MV-4-11 (cell line): ENCODE data around the gene VWA3B.
"Not testable (repeated sequence)": the region's sequence is repeated elsewhere in the genome, so short reads cannot be mapped to it uniquely, and the experiment has no call there.

Experiments
- DNase-seq: peaks from one replicate; lab custom pipeline; 2025; lab: John Stamatoyannopoulos, UW

Gene VWA3B

GRCh38 chr2:98299211-98299905, 212.4 kb downstream of the VWA3B start:
- DNase-seq: no peak

- no peak for DNase-seq
These were observed 213.3 kb downstream of the VWA3B start for GRCh38 chr2:98300141-98300874.

GRCh38 chr2:98301469-98301868, 214.5 kb downstream of the VWA3B start:
- DNase-seq: no peak

- not testable (repeated sequence) for DNase-seq
These were observed 220.2 kb downstream of the VWA3B start for GRCh38 chr2:98307131-98307696.

- no peak for DNase-seq
These were observed 221.1 kb downstream of the VWA3B start for GRCh38 chr2:98308068-98308467.

- DNase-seq: no peak
These were observed 221.6 kb downstream of the VWA3B start for GRCh38 chr2:98308532-98308931.

- DNase-seq: no peak
These were observed 222.6 kb downstream of the VWA3B start for GRCh38 chr2:98309580-98309979.

GRCh38 chr2:98310010-98310409, 223.0 kb downstream of the VWA3B start:
- DNase-seq: no peak

- no peak for DNase-seq
These were observed 224.1 kb downstream of the VWA3B start for GRCh38 chr2:98311090-98311489.

GRCh38 chr2:98311771-98312545, 225.0 kb downstream of the VWA3B start:
- DNase-seq: no peak

GRCh38 chr2:98313492-98314250, 226.7 kb downstream of the VWA3B start:
- DNase-seq: no peak

GRCh38 chr2:98314251-98314650, 227.3 kb downstream of the VWA3B start:
- no peak for DNase-seq

GRCh38 chr2:98315957-98316356, 229.0 kb downstream of the VWA3B start:
- DNase-seq: no peak

GRCh38 chr2:98317214-98317613, 230.2 kb downstream of the VWA3B start:
- DNase-seq: no peak

- not testable (repeated sequence) for DNase-seq
These were observed 233.2 kb downstream of the VWA3B start for GRCh38 chr2:98320171-98320570.

- DNase-seq: peak; percentile 54
These were observed 237.2 kb downstream of the VWA3B start for GRCh38 chr2:98324181-98324580.

GRCh38 chr2:98327776-98328175, 240.8 kb downstream of the VWA3B start:
- no peak for DNase-seq

GRCh38 chr2:98329549-98329948, 242.6 kb downstream of the VWA3B start:
- DNase-seq: no peak

GRCh38 chr2:98332989-98333388, 246.0 kb downstream of the VWA3B start:
- no peak for DNase-seq

- no peak for DNase-seq
These were observed 247.0 kb downstream of the VWA3B start for GRCh38 chr2:98333922-98334321.

GRCh38 chr2:98334439-98335078, 247.6 kb downstream of the VWA3B start:
- DNase-seq: no peak
